Measurements from ENCODE around the gene IGSF21. TPM values are rescaled to one million over a fixed set of nuclear protein-coding genes. Genes with fewer than 3 reads are reported as not detected.

Gene IGSF21
- total and polyA plus RNA-seq, 2 of the 8 experiments (the other 6 are each of a cell fraction or from before 2014, with no cell fraction given) = 22.5 to 28.5 TPM

DNA sequence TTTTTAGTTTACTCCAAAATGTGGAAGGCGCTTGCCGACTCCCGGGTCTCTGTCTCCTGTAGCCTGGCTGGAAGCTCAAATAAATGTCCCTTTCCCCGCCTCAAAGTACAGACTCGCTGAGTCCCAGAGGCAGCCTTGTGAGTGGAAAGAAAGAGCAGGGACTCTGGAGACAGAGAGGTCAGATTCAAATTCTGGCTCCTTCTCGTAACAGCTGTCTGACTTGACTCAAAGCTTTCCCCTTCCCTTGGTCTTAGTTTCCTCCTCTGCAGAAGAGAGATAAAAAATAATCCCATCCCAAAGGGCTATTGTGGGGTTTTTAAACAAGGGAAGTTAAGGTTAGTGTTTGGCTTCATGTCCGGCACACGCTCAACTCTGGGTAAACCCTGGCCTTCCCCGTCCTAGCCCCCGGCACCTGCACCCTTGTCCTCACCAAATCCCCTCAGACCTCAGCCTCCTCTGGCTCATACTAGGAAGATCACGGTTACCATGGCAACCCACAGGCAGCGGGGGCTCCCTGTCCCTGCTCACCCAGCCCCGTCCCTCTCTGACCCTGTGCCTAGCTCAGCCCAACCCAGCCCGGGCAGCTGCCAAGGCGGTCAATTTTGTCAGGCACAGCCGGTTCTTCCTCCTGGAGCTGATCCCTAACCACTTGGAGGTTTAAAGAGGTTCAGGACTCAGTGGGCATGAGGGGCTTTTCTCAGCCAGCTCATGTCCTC lies 49.2 kb upstream of the IGSF21 start:
- Histone ChIP-seq H4K20me1 (replicated peaks in 1 of 2; ENCODE audit: control insufficient read depth in 1 of 2, insufficient read depth in 2 of 2, low read length in 2 of 2) (no peaks in the 10 kb centered on the region), H3K14ac (ENCODE audit: insufficient read length) (no peak overlapping the region), H3K23ac (ENCODE audit: insufficient read length) (no peak overlapping the region), H3K23me2 (ENCODE audit: low read depth, low read length) (no peaks in the 10 kb centered on the region), H2BK5ac (ENCODE audit: low read depth, low read length) (no peak overlapping the region), H3K27me3 (replicated peaks in 1 of 4; ENCODE audit: control insufficient read depth in 3 of 4, extremely low read depth in 1 of 4, insufficient read depth in 3 of 4, low read length in 3 of 4) (peaks cover 0 to 3% (median under 1%) of the 10 kb centered on the region in 4 experiments; a peak in 2 of 7 replicates), H3K4me2 (ENCODE audit: insufficient read depth in 1 of 2, low read depth in 2 of 2, low read length in 2 of 2) (no peak overlapping the region), H2AK5ac (ENCODE audit: low read depth, low read length) (no peak overlapping the region), H4K91ac (replicated peaks; ENCODE audit: insufficient read length, low read length) (no peak overlapping the region), H4K8ac (ENCODE audit: extremely low read depth, insufficient read depth, low read length) (no peak overlapping the region), H3K79me2 (ENCODE audit: control insufficient read depth in 1 of 2, insufficient read depth in 2 of 2, low read length in 2 of 2) (no peaks in the 10 kb centered on the region), H3K56ac (replicated peaks; ENCODE audit: insufficient read length, low read depth, low read length) (no peak overlapping the region), H2BK120ac (replicated peaks; ENCODE audit: low read depth, low read length) (no peak overlapping the region), H2BK20ac (ENCODE audit: low read length) (no peak overlapping the region), H3K4me1 (replicated peaks in 1 of 4; ENCODE audit: control insufficient read depth in 3 of 4, insufficient read depth in 4 of 4, low read length in 3 of 4) (no peaks in the 10 kb centered on the region), H2BK15ac (ENCODE audit: low read length) (no peak overlapping the region), H3K9ac (replicated peaks in 1 of 4; ENCODE audit: extremely low read depth in 1 of 4, low read depth in 3 of 4, low read length in 3 of 4) (no peak overlapping the region), H3K36me3 (ENCODE audit: control insufficient read depth in 2 of 4, insufficient read depth in 4 of 4, low read length in 3 of 4) (no peaks in the 10 kb centered on the region), H3K79me1 (ENCODE audit: low read depth, low read length) (no peaks in the 10 kb centered on the region), H2AFZ (ENCODE audit: low read length) (no peak overlapping the region), H3K4me3 (ENCODE audit: extremely low read depth in 1 of 4, insufficient read depth in 2 of 4, low read depth in 3 of 4, low read length in 4 of 4) (no peak overlapping the region), H3K27ac (ENCODE audit: low read depth, low read length) (no peak overlapping the region), H3K9me3 (ENCODE audit: insufficient read depth in 2 of 2, low read depth in 1 of 2, low read length in 1 of 2) (no peaks in the 10 kb centered on the region), H3K4ac (replicated peaks; ENCODE audit: insufficient read length, low read depth, low read length) (no peak overlapping the region), H4K5ac (ENCODE audit: insufficient read length, low read depth, low read length) (no peak overlapping the region), H3K18ac (ENCODE audit: extremely low read depth, low read length) (no peak overlapping the region), H2BK12ac (ENCODE audit: low read depth, low read length) (no peak overlapping the region)
- POLR2A ChIA-PET (ENCODE audit: partially characterized antibody) = no interaction called here
- WGBS, 2 experiments (ENCODE audit: extremely low coverage in 1 of 2, insufficient coverage in 1 of 2, insufficient read length in 1 of 2, insufficient replicate concordance in 2 of 2, low coverage in 1 of 2, low lambda C conversion rate in 2 of 2, missing lambda C conversion rate in 1 of 2) = 89% methylated on average over 14 of the region's 16 CpGs; no CpG with 5 or more reads in 1 of the 2 experiments
- DNase-seq (ENCODE audit: low read depth in 1 of 2, low spot score in 2 of 2) = no peak
- CTCF ChIA-PET (ENCODE audit: partially characterized antibody) = interaction anchor here (0.6 to 2.8 kb wide), 7 partner anchors 24 to 305 kb away, joined by 3 to 10 read pairs (median 3); no protein-coding TSS in a partner anchor
- FAIRE-seq = no peak
- TF ChIP-seq TAF7 (optimal IDR thresholded peaks at IDR 0.05; ENCODE audit: borderline replicate concordance, low read depth, low read length) (no peak), CREB1 (IDR thresholded peaks at IDR 0.05) (no peak), TBP (IDR thresholded peaks at IDR 0.05; ENCODE audit: low read depth, low read length) (no peak), RAD21 (IDR thresholded peaks at IDR 0.05 in 1 of 2, conservative IDR thresholded peaks at IDR 0.05 in 1 of 2; ENCODE audit: low read depth in 2 of 2, low read length in 2 of 2) (no peak), TEAD4 (IDR thresholded peaks at IDR 0.05; ENCODE audit: low read depth, low read length) (no peak), TAF1 (IDR thresholded peaks at IDR 0.05; ENCODE audit: low read depth, low read length) (no peak), POU5F1 (IDR thresholded peaks at IDR 0.05; ENCODE audit: low read depth, low read length) (no peak), SRF (IDR thresholded peaks at IDR 0.05; ENCODE audit: low read depth, low read length) (no peak), CHD2 (IDR thresholded peaks at IDR 0.05; ENCODE audit: low read length) (no peak), BRCA1 (IDR thresholded peaks at IDR 0.05; ENCODE audit: low read depth, low read length) (no peak), RNF2 (IDR thresholded peaks at IDR 0.05; ENCODE audit: borderline replicate concordance, low read depth, low read length, missing control alignments, poor library complexity, severe bottlenecking) (no peak), SIRT6 (IDR thresholded peaks at IDR 0.05; ENCODE audit: low read length) (no peak)
- TF ChIP-seq, protein P1, sequence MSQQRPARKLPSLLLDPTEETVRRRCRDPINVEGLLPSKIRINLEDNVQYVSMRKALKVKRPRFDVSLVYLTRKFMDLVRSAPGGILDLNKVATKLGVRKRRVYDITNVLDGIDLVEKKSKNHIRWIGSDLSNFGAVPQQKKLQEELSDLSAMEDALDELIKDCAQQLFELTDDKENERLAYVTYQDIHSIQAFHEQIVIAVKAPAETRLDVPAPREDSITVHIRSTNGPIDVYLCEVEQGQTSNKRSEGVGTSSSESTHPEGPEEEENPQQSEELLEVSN (IDR thresholded peaks at IDR 0.05) = no peak
